RWPE1 (cell line): Measurements from ENCODE around the gene SMAD7.

ENCODE experiments used
- CTCF ChIA-PET: fragments of 350-600 bp; sonication (Branson Sonifier 250); formaldehyde crosslinking; extraction: SDS; loops from one replicate; lab custom pipeline; 2021; lab: Yijun Ruan, JAX
- POLR2A ChIA-PET: fragments of 400-600 bp; formaldehyde crosslinking; extraction: SDS; loops from one replicate; lab custom pipeline; 2020; ENCODE audit warnings: antibody characterized with exemption; ENCODE audit not compliant: low non-redundant PET; lab: Yijun Ruan, JAX
- DNase-seq: peaks from one replicate; pipeline ENCODE4 v3.0.0; 2012; ENCODE audit warnings: low spot score
- H3K27ac ChIP-seq: fragments of 450-650 bp; 2 replicates; pipeline ENCODE4 v1.5.1; 2017
- TF ChIP-seq, protein P1 (sequence below): fragments of 450-650 bp; conservative IDR thresholded peaks from 2 replicates; pipeline ENCODE4 v1.5.1; 2017; ENCODE audit warnings: low read depth, mild to moderate bottlenecking

The SMAD7 gene

DNA sequence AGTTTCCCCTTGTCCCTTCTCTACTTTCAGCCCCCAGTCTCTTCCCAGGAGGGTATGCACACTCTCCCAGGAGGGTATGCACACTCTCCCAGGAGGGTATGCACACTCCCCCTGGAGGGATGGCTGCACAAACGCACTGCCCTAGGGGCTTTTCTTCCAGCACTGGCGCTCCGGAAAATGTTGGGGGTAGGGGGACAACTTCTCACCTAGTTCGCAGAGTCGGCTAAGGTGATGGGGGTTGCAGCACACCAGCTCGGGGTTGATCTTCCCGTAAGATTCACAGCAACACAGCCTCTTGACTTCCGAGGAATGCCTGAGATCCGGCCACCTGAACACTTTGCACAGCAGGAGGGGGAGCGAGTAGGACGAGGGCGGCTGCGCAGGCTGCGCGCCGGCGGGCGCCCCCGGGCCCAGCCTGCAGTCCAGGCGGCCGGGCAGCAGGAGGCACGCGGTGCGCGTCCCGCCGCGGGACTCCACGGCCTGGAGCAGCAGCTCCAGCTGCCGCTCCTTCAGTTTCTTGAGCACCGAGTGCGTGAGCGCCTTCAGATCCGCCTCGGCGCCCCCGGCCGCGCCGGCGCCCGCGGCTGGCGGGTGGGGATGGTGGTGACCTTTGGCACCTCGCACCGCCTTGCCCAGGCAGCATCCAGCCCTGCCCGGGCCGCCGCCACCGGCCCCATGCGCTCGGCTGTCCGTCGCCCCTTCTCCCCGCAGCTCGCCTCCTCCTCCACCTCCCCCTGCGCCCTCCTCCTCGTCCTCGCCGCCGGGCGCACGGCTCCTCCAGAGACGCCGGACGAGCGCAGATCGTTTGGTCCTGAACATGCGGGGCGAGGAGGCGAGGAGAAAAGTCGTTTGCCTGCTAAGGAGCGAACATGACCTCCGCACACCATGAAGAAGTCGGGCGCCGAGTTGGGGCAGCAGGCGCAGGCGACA lies 894 bp downstream of the SMAD7 start:
- TF ChIP-seq, protein P1, sequence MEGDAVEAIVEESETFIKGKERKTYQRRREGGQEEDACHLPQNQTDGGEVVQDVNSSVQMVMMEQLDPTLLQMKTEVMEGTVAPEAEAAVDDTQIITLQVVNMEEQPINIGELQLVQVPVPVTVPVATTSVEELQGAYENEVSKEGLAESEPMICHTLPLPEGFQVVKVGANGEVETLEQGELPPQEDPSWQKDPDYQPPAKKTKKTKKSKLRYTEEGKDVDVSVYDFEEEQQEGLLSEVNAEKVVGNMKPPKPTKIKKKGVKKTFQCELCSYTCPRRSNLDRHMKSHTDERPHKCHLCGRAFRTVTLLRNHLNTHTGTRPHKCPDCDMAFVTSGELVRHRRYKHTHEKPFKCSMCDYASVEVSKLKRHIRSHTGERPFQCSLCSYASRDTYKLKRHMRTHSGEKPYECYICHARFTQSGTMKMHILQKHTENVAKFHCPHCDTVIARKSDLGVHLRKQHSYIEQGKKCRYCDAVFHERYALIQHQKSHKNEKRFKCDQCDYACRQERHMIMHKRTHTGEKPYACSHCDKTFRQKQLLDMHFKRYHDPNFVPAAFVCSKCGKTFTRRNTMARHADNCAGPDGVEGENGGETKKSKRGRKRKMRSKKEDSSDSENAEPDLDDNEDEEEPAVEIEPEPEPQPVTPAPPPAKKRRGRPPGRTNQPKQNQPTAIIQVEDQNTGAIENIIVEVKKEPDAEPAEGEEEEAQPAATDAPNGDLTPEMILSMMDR, result peak; percentile 14
- ChIA-PET POLR2A (no interaction called here), CTCF (interaction anchor here (0.6 kb wide), 1 partner anchor 330 kb away, joined by 4 read pairs; no protein-coding TSS in a partner anchor)
- no peak for DNase-seq
- H3K27ac ChIP-seq, result peak overlapping the region; percentile 99

DNA sequence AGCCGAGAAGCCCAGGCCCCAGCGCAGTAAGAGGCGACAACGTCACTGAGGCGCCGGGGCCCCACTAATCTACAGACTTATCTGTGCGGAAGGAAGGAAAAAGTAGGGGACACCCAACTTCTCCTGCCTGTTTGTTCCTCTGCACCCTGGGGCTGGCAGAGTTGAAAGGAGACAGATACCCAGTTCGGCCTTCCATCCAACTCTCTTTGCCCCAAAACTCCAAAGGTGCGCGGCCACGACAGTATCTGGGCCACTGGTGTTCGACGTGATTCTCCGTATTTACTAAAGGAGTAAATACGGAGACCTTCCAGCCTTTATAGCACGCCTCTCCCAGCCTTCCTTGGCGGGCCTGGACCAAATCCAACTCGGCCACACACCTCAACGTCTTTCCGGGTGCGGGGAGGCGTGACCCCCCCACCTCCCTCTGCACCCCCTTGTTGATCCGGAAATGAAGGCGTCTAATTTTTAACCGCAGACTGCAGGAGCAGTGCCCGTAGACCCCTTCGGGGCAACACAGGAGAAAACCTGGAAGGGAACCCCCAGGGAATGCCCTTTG lies 1.6 kb downstream of the SMAD7 start:
- peak overlapping the region; percentile 99 for H3K27ac ChIP-seq
- ChIA-PET CTCF (no interaction called here), POLR2A (no interaction called here)
- TF ChIP-seq, protein P1, result no peak
- no peak for DNase-seq

DNA sequence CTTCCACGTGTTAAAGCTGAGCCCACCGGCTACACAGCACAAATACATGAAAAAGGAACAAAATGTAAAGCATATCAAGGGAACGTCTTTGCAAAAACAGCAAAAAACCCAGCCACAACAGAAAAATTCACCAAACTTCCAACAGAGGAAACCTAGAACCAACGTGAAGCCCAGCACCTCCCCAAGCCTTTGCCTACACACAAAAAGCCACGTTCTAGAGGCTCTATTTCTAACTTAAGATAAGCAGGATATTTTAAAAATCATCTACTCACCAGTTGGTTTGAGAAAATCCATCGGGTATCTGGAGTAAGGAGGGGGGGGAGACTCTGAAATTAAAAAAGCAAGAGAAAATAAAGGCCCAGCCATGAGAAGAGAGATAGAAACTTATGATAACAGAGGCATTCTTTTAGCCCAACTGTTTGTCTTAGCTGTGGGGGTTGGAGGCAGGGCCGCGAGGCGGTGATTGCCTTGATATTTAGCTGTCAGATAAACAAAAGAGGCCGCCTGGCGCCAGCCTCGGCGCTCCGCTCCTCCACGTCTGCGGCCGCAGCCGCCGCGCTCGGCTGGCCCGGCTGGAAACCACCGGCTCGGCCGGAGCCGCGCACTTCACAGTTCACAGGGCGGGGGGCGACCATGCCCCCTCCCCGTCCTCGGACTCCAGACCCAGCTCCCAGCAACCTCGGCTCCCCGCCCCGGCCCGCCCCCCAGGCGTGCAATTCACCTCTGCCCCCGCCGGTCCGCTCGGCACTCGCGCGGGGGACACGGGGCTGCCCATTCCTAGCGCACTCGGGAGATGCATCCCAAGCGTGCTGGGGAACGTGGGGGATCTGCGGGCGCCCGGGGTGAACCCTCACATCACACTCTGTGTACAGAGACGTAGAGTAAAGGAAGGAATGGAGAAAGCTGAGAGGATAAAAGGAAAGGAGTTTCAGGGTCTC lies 2.4 kb downstream of the SMAD7 start:
- no peak for DNase-seq
- peak overlapping the region; percentile 99 for H3K27ac ChIP-seq
- TF ChIP-seq, protein P1, result no peak
- ChIA-PET POLR2A (no interaction called here), CTCF (no interaction called here)

DNA sequence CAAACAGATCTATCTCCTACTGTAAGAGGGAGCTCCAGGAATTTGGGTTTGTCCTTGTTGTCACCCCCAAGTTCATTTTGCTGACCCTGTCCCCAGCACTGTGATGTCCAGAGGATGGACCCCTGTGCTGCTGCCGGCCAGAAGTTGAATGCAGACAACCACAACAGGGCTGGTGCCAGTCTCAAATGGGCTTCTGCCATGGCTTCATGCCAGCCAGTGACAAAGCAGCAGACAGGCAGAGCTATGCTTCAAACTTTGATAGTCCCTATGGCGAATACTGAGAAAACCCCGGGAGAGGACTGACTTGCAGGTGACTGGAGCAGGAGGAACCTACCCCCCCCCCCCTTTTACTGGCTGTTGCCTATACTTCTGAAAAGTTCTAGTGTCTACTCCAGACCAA lies 3.2 kb downstream of the SMAD7 start:
- CTCF ChIA-PET, result interaction anchor here (0.6 to 1.2 kb wide), 3 partner anchors 10 to 117 kb away, joined by 4 to 8 read pairs (median 4); no protein-coding TSS in a partner anchor
- peak overlapping the region; percentile 72 for H3K27ac ChIP-seq
- TF ChIP-seq, protein P1, result no peak

DNA sequence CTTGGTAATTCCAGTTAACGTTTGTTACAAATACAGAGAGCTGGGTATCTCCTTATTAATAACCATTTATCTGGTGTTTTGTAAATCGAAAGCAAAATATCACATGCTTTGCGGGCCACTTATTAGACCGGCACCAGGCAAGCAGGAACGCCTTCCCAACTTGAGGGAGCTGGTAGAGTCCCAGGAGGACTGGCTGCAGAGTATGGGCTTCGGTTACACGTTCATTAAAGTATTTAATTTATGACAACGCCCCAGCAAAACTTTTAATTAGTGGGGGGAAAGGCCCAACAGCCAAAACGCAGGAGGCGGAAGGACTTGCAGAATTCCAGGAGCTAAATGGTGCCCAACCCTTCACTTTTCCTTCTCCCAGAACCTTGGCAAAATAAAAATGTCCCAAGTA lies 3.7 kb downstream of the SMAD7 start:
- TF ChIP-seq, protein P1, result no peak
- ChIA-PET CTCF (interaction anchor here (0.6 to 1.2 kb wide), 4 partner anchors 9 to 173 kb away, joined by 4 to 8 read pairs (median 4); no protein-coding TSS in a partner anchor), POLR2A (interaction anchor here (0.7 kb wide), 1 partner anchor 71 kb away, joined by 5 read pairs; no protein-coding TSS in a partner anchor)
- no peak for DNase-seq
- H3K27ac ChIP-seq, result peak overlapping the region; percentile 72

More for the DNA sequence above, 3.2 kb downstream of the SMAD7 start:
- POLR2A ChIA-PET, result interaction anchor here (0.7 kb wide), 1 partner anchor 71 kb away, joined by 5 read pairs; no protein-coding TSS in a partner anchor
- DNase-seq, result no peak
